Liver (tissue), 3 donors: ENCODE measurements around the gene PPP1R36.

ENCODE experiments used
- EGR1 ChIP-seq, 2 donors: IDR thresholded peaks; 2 replicates each; pipeline ENCODE4 v1.6.1; 2016 to 2018; ENCODE audit warnings: antibody characterized with exemption in 2 of 2, low read depth in 2 of 2
- GABPA ChIP-seq, 2 donors: IDR thresholded peaks in 1 of 2; conservative IDR thresholded peaks in 1 of 2; 2 replicates each; pipeline ENCODE4 v1.6.1; 2016; ENCODE audit warnings: antibody characterized with exemption in 2 of 2, mild to moderate bottlenecking in 1 of 2, moderate library complexity in 1 of 2
- NR2F2 ChIP-seq: IDR thresholded peaks from 2 replicates; pipeline ENCODE4 v1.6.1; 2016; ENCODE audit warnings: antibody characterized with exemption
- SP1 ChIP-seq: IDR thresholded peaks from 2 replicates; pipeline ENCODE4 v1.6.1; 2018; ENCODE audit warnings: antibody characterized with exemption, mild to moderate bottlenecking
- TAF1 ChIP-seq: conservative IDR thresholded peaks from 2 replicates; pipeline ENCODE4 v1.6.1; 2016; ENCODE audit warnings: antibody characterized with exemption, mild to moderate bottlenecking
- YY1 ChIP-seq: IDR thresholded peaks from 2 replicates; pipeline ENCODE4 v1.6.1; 2016; ENCODE audit warnings: antibody characterized with exemption, mild to moderate bottlenecking
- TF ChIP-seq, protein P1 (sequence below): fragments of 150-350 bp; IDR thresholded peaks from 2 replicates; pipeline ENCODE4 v1.5.1; 2017; ENCODE audit warnings: improper control_type of control experiment, low read depth, low read length; ENCODE audit not compliant: missing input control
- TF ChIP-seq, protein P2 (sequence below): IDR thresholded peaks from 2 replicates; pipeline ENCODE4 v1.6.1; 2016; ENCODE audit warnings: antibody characterized with exemption, mild to moderate bottlenecking
- TF ChIP-seq, protein P3 (sequence below): IDR thresholded peaks from 2 replicates; pipeline ENCODE4 v1.6.1; 2016; ENCODE audit warnings: antibody characterized with exemption
- donor health status: healthy.
- donor health status: healthy.

DNA sequence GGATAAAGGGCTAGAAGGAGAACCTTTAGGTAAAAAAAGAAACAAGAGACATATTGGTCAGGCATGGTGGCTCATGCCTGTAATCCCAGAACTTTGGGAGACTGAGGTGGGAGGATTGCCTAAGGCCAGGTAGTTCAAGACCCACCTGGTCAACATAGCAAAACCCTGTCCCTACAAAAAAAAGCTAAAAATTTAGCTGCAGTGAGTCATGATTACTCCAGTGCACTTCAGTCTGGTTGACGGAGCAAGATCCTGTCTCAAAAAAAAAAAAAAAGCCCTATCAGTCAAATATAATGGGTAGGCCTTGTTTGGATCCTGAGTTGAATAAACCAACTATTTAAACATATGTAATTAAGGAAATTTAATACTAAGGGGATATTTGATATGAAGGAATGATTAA lies 54.2 kb downstream of the PPP1R36 start:
- TF ChIP-seq, protein P1, sequence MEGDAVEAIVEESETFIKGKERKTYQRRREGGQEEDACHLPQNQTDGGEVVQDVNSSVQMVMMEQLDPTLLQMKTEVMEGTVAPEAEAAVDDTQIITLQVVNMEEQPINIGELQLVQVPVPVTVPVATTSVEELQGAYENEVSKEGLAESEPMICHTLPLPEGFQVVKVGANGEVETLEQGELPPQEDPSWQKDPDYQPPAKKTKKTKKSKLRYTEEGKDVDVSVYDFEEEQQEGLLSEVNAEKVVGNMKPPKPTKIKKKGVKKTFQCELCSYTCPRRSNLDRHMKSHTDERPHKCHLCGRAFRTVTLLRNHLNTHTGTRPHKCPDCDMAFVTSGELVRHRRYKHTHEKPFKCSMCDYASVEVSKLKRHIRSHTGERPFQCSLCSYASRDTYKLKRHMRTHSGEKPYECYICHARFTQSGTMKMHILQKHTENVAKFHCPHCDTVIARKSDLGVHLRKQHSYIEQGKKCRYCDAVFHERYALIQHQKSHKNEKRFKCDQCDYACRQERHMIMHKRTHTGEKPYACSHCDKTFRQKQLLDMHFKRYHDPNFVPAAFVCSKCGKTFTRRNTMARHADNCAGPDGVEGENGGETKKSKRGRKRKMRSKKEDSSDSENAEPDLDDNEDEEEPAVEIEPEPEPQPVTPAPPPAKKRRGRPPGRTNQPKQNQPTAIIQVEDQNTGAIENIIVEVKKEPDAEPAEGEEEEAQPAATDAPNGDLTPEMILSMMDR = no peak
- TF ChIP-seq YY1 (no peak), GABPA (IDR thresholded peaks at IDR 0.05 in 1 of 2, conservative IDR thresholded peaks at IDR 0.05 in 1 of 2) (no peak), TAF1 (no peak), SP1 (no peak), NR2F2 (no peak), EGR1 (IDR thresholded peaks at IDR 0.05; ENCODE audit: low read depth in 2 of 2) (no peak)
- TF ChIP-seq, protein P2, sequence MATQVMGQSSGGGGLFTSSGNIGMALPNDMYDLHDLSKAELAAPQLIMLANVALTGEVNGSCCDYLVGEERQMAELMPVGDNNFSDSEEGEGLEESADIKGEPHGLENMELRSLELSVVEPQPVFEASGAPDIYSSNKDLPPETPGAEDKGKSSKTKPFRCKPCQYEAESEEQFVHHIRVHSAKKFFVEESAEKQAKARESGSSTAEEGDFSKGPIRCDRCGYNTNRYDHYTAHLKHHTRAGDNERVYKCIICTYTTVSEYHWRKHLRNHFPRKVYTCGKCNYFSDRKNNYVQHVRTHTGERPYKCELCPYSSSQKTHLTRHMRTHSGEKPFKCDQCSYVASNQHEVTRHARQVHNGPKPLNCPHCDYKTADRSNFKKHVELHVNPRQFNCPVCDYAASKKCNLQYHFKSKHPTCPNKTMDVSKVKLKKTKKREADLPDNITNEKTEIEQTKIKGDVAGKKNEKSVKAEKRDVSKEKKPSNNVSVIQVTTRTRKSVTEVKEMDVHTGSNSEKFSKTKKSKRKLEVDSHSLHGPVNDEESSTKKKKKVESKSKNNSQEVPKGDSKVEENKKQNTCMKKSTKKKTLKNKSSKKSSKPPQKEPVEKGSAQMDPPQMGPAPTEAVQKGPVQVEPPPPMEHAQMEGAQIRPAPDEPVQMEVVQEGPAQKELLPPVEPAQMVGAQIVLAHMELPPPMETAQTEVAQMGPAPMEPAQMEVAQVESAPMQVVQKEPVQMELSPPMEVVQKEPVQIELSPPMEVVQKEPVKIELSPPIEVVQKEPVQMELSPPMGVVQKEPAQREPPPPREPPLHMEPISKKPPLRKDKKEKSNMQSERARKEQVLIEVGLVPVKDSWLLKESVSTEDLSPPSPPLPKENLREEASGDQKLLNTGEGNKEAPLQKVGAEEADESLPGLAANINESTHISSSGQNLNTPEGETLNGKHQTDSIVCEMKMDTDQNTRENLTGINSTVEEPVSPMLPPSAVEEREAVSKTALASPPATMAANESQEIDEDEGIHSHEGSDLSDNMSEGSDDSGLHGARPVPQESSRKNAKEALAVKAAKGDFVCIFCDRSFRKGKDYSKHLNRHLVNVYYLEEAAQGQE = no peak
- TF ChIP-seq, protein P3, sequence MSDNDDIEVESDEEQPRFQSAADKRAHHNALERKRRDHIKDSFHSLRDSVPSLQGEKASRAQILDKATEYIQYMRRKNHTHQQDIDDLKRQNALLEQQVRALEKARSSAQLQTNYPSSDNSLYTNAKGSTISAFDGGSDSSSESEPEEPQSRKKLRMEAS = no peak
